Activated CD4-positive, alpha-beta T cell treated with anti-CD3 and anti-CD28 coated beads, Interleukin-2, amount 50 U/mL, for 24 hours (primary cell): ENCODE measurements around the gene CFDP1.

Experiments
- DNase-seq, 2 donors: peaks; one replicate each; pipeline ENCODE4 v3.0.0-alpha.2; 2020; ENCODE audit warnings: low read depth in 1 of 2, low spot score in 1 of 2

The CFDP1 gene

GRCh38 chr16:75252946-75253911 lies 180.1 kb downstream of the CFDP1 start:
- DNase-seq = no peak

GRCh38 chr16:75252049-75252864 lies 181.0 kb downstream of the CFDP1 start:
- DNase-seq = no peak

DNA sequence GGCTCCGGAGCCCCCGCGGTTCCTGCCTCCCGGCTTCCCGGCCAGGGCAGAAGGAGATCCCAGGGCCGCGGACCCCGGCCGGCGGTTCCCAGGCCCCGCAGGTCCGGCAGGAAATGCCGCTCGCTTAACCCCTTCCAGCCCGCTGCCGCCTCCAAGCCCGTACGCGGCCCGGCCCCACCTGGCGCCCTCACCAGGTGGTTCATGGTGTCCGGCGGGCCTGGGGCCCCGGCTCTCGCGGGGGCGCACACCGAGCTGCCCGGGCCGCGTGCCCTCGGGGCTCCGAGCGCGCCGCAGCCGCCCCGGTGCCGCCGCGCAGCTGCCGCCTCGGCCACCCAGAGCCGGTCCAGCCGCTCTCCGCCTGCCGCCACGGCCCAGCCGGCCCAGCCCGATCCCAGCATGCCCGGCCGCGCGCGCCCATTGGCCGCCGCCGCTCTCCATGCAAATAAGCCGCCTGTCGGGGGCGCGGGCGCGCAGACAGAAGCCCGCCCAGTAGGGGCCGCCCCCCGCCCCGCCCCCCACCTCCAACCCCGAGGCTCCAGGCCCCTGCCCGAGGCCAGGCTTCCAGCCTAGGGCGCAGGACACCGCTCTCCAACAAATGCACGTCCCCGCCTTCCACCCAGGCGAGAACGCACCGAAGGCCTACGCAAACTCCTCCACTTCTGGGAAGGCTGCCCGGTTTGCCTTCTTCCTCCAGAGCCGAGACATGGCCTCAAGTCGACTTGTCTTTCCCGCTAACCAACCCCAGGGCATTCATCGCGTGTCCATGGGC lies 181.8 kb downstream of the CFDP1 start, which contains the start of gene BCAR1:
Gene BCAR1, minus strand, starts transcription at position 345 of the 769 bp plus-strand sequence. Its CDS starts 142 bp downstream, at position 203.
- DNase-seq = no peak

GRCh38 chr16:75250809-75251279 lies 182.5 kb downstream of the CFDP1 start:
- no peak for DNase-seq

- DNase-seq = no peak
Observed at GRCh38 chr16:75250089-75250808, 183.1 kb downstream of the CFDP1 start.

- DNase-seq = no peak
Observed at GRCh38 chr16:75249441-75249840, 183.9 kb downstream of the CFDP1 start.

GRCh38 chr16:75248536-75249380 lies 184.5 kb downstream of the CFDP1 start:
- DNase-seq = no peak

- no peak for DNase-seq
Observed at GRCh38 chr16:75248142-75248535, 185.2 kb downstream of the CFDP1 start.

- no peak for DNase-seq
Observed at GRCh38 chr16:75247249-75247648, 186.1 kb downstream of the CFDP1 start.

DNA sequence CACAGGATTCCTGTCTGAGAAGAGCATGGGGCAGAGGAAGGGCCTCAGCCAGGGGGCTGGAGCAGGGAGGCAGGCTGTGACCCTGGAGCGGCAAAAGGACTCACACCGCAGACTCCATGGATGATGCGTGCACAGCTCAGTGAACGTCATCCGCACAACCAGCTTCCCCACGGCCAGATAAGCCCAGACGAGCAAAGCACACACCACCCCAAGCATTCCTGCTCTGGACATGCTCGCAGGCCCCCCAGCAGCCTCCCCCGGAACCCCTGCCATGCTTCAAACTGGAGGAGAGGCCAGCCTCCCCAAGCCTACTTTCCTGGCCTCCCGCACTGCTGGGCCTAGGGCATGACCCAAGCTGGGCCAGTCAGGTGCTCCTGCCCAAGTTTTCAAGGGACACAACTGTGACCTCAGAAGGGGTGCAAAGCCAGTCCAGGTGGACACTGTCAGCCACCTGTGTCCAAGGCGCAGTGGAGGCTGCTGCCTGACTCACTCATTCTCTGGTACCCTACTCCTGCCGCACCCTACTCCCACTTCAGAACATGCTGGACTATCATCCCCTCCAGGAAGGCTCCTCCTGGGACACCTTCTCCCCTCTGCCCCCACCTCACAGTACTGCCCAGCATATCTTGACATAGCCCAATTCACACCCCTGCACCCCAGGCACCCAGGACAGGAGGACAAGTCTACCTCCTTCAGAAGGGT lies 186.6 kb downstream of the CFDP1 start:
- DNase-seq = no peak

DNA sequence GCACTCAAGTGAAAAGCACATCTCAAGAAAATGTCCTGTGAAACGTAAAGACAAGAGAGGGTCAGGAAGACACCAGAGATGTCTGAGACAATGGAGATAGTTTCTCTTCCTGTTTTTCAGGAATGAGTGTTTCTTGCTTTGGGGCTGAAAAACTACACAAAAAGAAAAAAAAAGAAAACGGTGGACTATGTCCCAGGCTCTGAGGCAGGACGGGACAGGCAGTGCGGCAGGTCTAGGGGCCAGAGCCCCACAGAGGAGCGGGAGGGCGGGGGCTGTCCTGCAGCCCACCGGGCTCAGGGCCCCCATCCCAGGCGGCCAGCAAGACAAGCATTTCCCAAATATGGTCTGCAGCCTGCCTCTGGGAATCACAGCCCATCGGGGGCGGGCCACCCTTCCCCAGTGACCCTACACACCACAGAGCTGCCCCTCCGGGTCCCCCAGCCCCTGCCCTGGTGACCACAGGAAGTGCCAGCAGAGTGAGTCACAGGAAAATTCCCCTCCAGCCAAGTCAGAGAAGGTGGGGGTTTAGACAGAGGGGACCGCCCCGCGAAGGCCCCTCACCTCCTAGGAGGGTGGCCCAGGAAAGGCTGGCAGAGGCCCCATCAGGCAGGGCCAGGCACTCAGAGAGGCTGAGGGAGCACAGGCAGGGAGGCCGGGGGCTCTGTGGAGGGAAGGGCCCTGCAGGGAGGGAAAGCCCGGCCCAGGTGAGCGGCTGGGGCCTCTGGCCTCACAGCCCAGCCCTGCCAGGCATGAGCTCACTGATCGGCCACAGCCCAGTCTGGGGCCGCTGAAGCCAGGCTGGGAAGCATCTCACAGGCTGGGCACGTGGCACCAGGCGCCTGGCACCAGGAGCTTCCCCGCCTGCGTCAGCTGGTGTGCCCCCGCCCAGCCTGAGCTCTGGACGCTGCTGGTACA lies 188.2 kb downstream of the CFDP1 start:
- DNase-seq = no peak

GRCh38 chr16:75244225-75244809 lies 189.0 kb downstream of the CFDP1 start:
- DNase-seq = no peak
